Spleen (tissue), 11 donors: ENCODE data around the gene MIAT. TPM values are rescaled to one million over a fixed set of nuclear protein-coding genes. Genes with fewer than 3 reads are reported as not detected.

Source experiments
- DNase-seq: peaks from one replicate; pipeline ENCODE4 v3.0.0-alpha.2; 2020
- H3K27ac ChIP-seq, 8 donors: fragments of 200-600 bp; sonication (generic) in 7 of 8; 1 replicate in 4 of 8; 2 replicates in 4 of 8; pipeline versions ENCODE4 v1.5.0 to v1.8.0; 2016 to 2021; ENCODE audit warnings: inconsistent platforms in 4 of 8, mild to moderate bottlenecking in 4 of 8, moderate library complexity in 1 of 8
- H3K27me3 ChIP-seq, 7 donors: fragments of 200-600 bp; sonication (generic) in 6 of 7; replicated peaks in 1 of 7; 1 replicate in 4 of 7; 2 replicates in 3 of 7; pipeline versions ENCODE4 v1.5.0 to v1.8.0; 2016 to 2021; ENCODE audit warnings: inconsistent platforms in 3 of 7, mild to moderate bottlenecking in 1 of 7
- H3K36me3 ChIP-seq, 6 donors: fragments of 200-600 bp; sonication (generic) in 5 of 6; 1 replicate in 4 of 6; 2 replicates in 2 of 6; pipeline versions ENCODE4 v1.5.0 to v1.8.0; 2016 to 2021; ENCODE audit warnings: inconsistent platforms in 2 of 6
- H3K4me1 ChIP-seq, 6 donors: fragments of 200-600 bp; sonication (generic) in 5 of 6; 1 replicate in 3 of 6; 2 replicates in 3 of 6; pipeline versions ENCODE4 v1.5.0 to v1.8.0; 2016 to 2021; ENCODE audit warnings: inconsistent platforms in 3 of 6
- H3K4me3 ChIP-seq, 8 donors: fragments of 200-600 bp; sonication (generic) in 7 of 8; 1 replicate in 4 of 8; 2 replicates in 4 of 8; pipeline versions ENCODE4 v1.5.0 to v1.8.0; 2016 to 2021; ENCODE audit warnings: inconsistent platforms in 4 of 8, mild to moderate bottlenecking in 4 of 8, moderate library complexity in 2 of 8
- H3K9me3 ChIP-seq, 8 donors: fragments of 200-600 bp; sonication (generic) in 7 of 8; 1 replicate in 4 of 8; 2 replicates in 4 of 8; pipeline versions ENCODE4 v1.5.0 to v1.8.0; 2016 to 2021; ENCODE audit warnings: inconsistent platforms in 4 of 8
- CTCF ChIP-seq, 11 experiments: fragments of 200-600 bp in 7 of 11; fragments of 450-650 bp in 4 of 11; sonication (generic) in 4 of 11; IDR thresholded peaks in 8 of 11; conservative IDR thresholded peaks in 3 of 11; 1 replicate in 7 of 11; 2 replicates in 4 of 11; pipeline versions ENCODE4 v1.4.0 to v1.8.0; 2016 to 2021; ENCODE audit warnings: antibody characterized with exemption in 11 of 11, inconsistent platforms in 4 of 11, mild to moderate bottlenecking in 1 of 11
- POLR2A ChIP-seq, 3 donors: fragments of 450-650 bp; IDR thresholded peaks; one replicate each; pipeline ENCODE4 v1.5.1; 2017; ENCODE audit warnings: antibody characterized with exemption in 3 of 3, mild to moderate bottlenecking in 1 of 3
- POLR2AphosphoS5 ChIP-seq, 3 donors: sonication (generic); formaldehyde crosslinking; IDR thresholded peaks; one replicate each; pipeline ENCODE4 v1.5.1; 2017; ENCODE audit warnings: antibody characterized with exemption in 3 of 3
- WGBS, 5 donors: extraction: QIAGEN DNeasy Blood & Tissue Kit in 3 of 5; methylation state at CpG; one replicate each; pipeline versions ENCODE4 v1.1.5 to v1.1.7; 2013 to 2018; 5-methylcytosine and 5-hydroxymethylcytosine counted together
- intact Hi-C: fragments of 100-400 bp; cut with DNase I; formaldehyde crosslinking; loops from one replicate; pipeline ENCODE4 v1.15.0; 2023; ENCODE audit warnings: low total_unique reads
- polyA plus RNA-seq, 3 donors: library from polyadenylated mRNA; stranded (reverse); fragments of 200-250 nt; gene quantifications; one replicate each; pipeline ENCODE4 v1.2.1, GENCODE V29; 2013
- total RNA-seq, 7 donors: library from RNA; depleted of rRNA in 3 of 7; stranded (reverse); fragments of >200 nt in 3 of 7; fragmentation: NEBNext Ultra II Directional in 4 of 7; extraction: Animal tissue kit (Norgen Biotek cat#: 25700) in 4 of 7; gene quantifications; one replicate each; pipeline versions ENCODE4 v1.1.0 to v1.2.1, GENCODE V29; 2016 to 2021
- donor health status: healthy with polysubstance abuse.
- donor health status: DM: no; HTN: no; CAD: no; lungs with moderate emphysema.
- donor health status: DM: no; HTN: no; CAD: no.
- donor health status: Bipolar disorder and iron deficiency.
- donor health status: healthy.
- donor health status: DM: no; HTN: no; CAD: no.
- donor health status: DM: yes; HTN: yes; CAD: no.

The MIAT gene
- total and polyA plus RNA-seq, 10 donors: 0.77 to 62.4 (median 19.5) TPM

GRCh38 chr22:26697151-26697550 is 39.8 kb downstream of the MIAT start:
- H3K4me3 ChIP-seq: no peak overlapping the region
- WGBS, 5 donors: 71 to 90% (median 85%) methylated on average over 2 of the region's 2 CpGs
- peaks cover 2 to 78% (median 37%) of the 10 kb centered on the region in 6 donors for H3K36me3 ChIP-seq
- no peaks in the 10 kb centered on the region for H3K27me3 ChIP-seq
- no peak overlapping the region for H3K27ac ChIP-seq
- intact Hi-C loops: no loop called here
- DNase-seq: no peak
- H3K4me1 ChIP-seq: peaks cover 0 to 6% (median 0%) of the 10 kb centered on the region in 6 donors
- peaks cover 0 to 18% (median 12%) of the 10 kb centered on the region in 8 donors for H3K9me3 ChIP-seq
- TF ChIP-seq POLR2AphosphoS5 (IDR thresholded peaks at IDR 0.05) (no peak), CTCF (IDR thresholded peaks at IDR 0.05 in 8 of 11, conservative IDR thresholded peaks at IDR 0.05 in 3 of 11) (no peak), POLR2A (IDR thresholded peaks at IDR 0.05) (no peak)

- Histone ChIP-seq H3K4me3 (no peak overlapping the region), H3K27ac (no peak overlapping the region), H3K9me3 (peaks cover 0 to 12% (median 9%) of the 10 kb centered on the region in 8 donors), H3K27me3 (no peaks in the 10 kb centered on the region), H3K4me1 (peaks cover 0 to 11% (median 0%) of the 10 kb centered on the region in 6 donors), H3K36me3 (peaks cover 2 to 65% (median 28%) of the 10 kb centered on the region in 6 donors)
- no peak for DNase-seq
- no peak for TF ChIP-seq POLR2AphosphoS5 (IDR thresholded peaks at IDR 0.05)
- TF ChIP-seq POLR2A (IDR thresholded peaks at IDR 0.05): no peak
- no peak for TF ChIP-seq CTCF (IDR thresholded peaks at IDR 0.05 in 8 of 11, conservative IDR thresholded peaks at IDR 0.05 in 3 of 11)
- intact Hi-C loops: no loop called here
Measured at GRCh38 chr22:26700462-26700861, 43.1 kb downstream of the MIAT start.

- intact Hi-C loops: no loop called here
- H3K27me3 ChIP-seq: no peaks in the 10 kb centered on the region
- H3K4me1 ChIP-seq: peaks cover 0 to 15% (median 0%) of the 10 kb centered on the region in 6 donors
- no peak for DNase-seq
- peaks cover 2 to 61% (median 28%) of the 10 kb centered on the region in 6 donors for H3K36me3 ChIP-seq
- no peak overlapping the region for H3K27ac ChIP-seq
- TF ChIP-seq POLR2A (IDR thresholded peaks at IDR 0.05) (no peak), POLR2AphosphoS5 (IDR thresholded peaks at IDR 0.05) (no peak), CTCF (IDR thresholded peaks at IDR 0.05 in 8 of 11, conservative IDR thresholded peaks at IDR 0.05 in 3 of 11) (no peak)
- H3K9me3 ChIP-seq: peaks cover 0 to 12% (median 9%) of the 10 kb centered on the region in 8 donors
- 89 to 94% (median 92%) methylated on average over 4 of the region's 4 CpGs for WGBS, 5 donors
- H3K4me3 ChIP-seq: no peak overlapping the region
Measured at GRCh38 chr22:26700886-26701285, 43.5 kb downstream of the MIAT start.

- Histone ChIP-seq H3K36me3 (peaks cover 2 to 60% (median 28%) of the 10 kb centered on the region in 6 donors), H3K27ac (no peak overlapping the region), H3K4me1 (peaks cover 0 to 18% (median 0%) of the 10 kb centered on the region in 6 donors), H3K9me3 (peaks cover 0 to 12% (median 9%) of the 10 kb centered on the region in 8 donors), H3K27me3 (no peaks in the 10 kb centered on the region), H3K4me3 (no peak overlapping the region)
- intact Hi-C loops: no loop called here
- WGBS, 5 donors: 45 to 69% (median 53%) methylated on average over 1 of the region's 1 CpG
- no peak for DNase-seq
- TF ChIP-seq POLR2A (IDR thresholded peaks at IDR 0.05): no peak
- no peak for TF ChIP-seq POLR2AphosphoS5 (IDR thresholded peaks at IDR 0.05)
- no peak for TF ChIP-seq CTCF (IDR thresholded peaks at IDR 0.05 in 8 of 11, conservative IDR thresholded peaks at IDR 0.05 in 3 of 11)
Measured at GRCh38 chr22:26701323-26701722, 43.9 kb downstream of the MIAT start.
